ENCODE data around the gene SEMA4F.
"Not testable (repeated sequence)": the region's sequence is repeated elsewhere in the genome, so short reads cannot be mapped to it uniquely, and the experiment has no call there.

SEMA4F gene, protein sequence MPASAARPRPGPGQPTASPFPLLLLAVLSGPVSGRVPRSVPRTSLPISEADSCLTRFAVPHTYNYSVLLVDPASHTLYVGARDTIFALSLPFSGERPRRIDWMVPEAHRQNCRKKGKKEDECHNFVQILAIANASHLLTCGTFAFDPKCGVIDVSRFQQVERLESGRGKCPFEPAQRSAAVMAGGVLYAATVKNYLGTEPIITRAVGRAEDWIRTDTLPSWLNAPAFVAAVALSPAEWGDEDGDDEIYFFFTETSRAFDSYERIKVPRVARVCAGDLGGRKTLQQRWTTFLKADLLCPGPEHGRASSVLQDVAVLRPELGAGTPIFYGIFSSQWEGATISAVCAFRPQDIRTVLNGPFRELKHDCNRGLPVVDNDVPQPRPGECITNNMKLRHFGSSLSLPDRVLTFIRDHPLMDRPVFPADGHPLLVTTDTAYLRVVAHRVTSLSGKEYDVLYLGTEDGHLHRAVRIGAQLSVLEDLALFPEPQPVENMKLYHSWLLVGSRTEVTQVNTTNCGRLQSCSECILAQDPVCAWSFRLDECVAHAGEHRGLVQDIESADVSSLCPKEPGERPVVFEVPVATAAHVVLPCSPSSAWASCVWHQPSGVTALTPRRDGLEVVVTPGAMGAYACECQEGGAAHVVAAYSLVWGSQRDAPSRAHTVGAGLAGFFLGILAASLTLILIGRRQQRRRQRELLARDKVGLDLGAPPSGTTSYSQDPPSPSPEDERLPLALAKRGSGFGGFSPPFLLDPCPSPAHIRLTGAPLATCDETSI

DNA sequence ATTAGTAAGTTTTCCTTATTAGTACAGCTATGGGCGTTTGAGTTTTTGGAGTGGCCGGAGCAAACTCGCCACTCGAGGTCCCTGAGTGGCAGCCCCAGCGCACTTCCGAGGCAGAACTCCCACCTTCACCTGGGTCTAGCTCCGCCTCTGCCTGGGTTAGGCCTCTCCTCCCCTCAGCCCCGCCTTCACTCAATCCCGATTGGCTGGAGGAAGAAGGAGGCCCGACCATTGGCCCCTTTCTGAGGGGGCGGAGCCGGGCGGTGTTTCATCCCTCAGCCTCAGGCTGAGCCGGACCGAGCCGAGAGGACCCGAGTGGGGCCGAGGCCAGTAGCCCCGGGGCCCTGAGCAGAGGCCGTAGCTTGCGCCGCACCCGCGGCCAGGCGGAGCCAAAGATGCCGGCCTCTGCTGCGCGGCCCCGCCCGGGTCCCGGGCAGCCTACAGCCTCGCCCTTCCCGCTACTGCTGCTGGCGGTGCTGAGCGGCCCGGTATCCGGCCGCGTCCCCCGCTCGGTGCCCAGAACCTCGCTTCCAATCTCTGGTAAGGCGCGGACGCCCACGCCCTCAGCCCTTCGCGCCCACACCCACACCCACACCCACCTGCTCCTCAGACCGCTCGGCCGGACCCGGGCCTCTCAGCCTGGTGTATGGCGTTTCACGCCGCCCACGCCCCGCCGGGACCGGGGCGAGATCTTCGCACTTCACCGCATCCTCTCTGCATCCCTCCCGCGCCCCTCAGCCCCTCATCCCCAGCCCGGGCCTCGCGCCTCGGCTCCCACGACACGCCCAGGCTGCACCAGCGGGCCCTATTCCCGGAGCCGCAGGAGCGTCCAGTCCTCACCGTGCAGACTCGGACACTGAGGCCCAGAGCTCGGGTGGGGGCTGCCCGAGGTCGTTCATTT lies at the start of gene SEMA4F:
TSS of gene SEMA4F (plus strand) at position 263 of the 898 bp plus-strand sequence. CDS start at position 393, 130 bp downstream.
- DNase-seq, result peak; percentile 94

DNA sequence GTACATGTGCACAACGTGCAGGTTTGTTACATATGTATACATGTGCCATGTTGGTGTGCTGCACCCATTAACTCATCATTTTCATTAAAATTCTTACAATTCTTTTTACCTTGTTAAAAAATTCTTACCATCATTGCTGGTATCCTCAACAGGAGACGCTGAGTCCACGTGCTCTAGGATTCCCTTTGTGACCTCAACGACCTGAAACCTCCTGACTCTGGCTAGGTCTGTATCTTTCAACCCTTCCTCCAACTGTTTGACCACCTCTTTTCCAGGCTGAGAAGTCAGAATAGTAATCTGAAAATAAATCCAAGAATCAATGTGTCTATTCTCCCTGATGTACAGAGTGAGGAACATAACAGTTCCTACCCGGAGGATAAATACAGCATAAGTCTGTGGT lies 47.1 kb upstream of the SEMA4F start:
- DNase-seq, result no peak

DNA sequence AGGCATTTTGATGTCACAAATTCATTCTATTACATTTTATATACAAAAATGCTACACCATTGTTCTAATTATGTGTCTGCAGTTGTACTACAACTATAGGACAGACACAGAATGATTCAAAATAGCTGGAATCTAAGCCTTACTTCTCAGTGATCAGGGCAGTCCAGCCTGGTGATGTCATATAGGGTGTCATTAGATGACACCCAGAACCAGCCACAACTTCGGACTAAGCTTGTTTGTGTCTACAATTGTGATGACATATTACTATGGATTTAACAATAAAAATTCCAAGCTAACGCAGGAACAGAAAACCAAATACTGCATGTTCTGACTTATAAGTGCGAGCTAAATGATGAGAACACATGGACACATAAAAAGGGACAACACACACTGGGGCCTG lies 36.9 kb upstream of the SEMA4F start:
- no peak for DNase-seq

GRCh38 chr2:74618410-74619083 lies 35.5 kb upstream of the SEMA4F start:
- DNase-seq, result peak; percentile 32

- DNase-seq, result no peak
Observed at GRCh38 chr2:74619651-74620297, 34.3 kb upstream of the SEMA4F start.

- no peak for DNase-seq
Observed at GRCh38 chr2:74620671-74621070, 33.4 kb upstream of the SEMA4F start.

GRCh38 chr2:74625658-74626425 lies 28.2 kb upstream of the SEMA4F start:
- DNase-seq, result no peak

GRCh38 chr2:74628538-74629105 lies 25.4 kb upstream of the SEMA4F start:
- DNase-seq, result no peak

GRCh38 chr2:74630454-74630853 lies 23.6 kb upstream of the SEMA4F start:
- not testable (repeated sequence) for DNase-seq

DNA sequence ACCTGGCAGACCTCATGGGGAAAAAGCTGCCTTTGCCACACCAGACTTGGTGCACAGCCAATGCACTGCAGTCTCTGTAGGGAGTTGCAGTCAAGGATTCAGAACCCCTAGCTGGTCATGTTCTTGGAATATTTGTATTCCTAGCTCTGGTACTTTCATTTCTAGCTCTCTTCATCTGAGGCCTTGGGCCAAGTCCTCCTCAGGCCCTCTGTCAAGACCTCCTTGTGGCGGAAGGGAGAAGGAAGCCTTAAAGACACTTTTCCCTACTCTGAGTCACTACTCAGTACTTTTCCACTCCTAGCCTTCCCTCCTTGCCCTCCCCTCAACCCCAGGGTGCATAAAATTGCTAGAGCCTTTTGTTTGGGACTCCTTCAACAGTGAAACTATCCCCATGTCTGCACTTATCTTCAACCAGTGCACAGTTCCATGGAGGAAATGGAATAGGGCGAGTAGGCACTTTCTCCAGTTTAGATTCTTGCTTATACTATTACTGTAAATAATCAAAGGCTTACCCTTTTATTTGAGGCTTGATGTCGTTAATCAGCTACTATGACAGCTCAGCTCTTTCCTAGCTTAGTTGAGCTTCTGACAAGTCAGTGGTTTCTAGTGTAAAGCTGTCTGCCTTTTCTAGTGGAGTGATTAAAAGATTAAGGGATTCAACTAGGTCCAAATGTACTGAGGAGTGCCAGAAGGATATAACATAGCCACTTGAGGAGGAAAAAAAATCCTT lies 21.7 kb upstream of the SEMA4F start:
- no peak for DNase-seq

GRCh38 chr2:74632939-74633312 lies 21.1 kb upstream of the SEMA4F start:
- no peak for DNase-seq

- DNase-seq, result no peak
Observed at GRCh38 chr2:74639550-74639949, 14.5 kb upstream of the SEMA4F start.

DNA sequence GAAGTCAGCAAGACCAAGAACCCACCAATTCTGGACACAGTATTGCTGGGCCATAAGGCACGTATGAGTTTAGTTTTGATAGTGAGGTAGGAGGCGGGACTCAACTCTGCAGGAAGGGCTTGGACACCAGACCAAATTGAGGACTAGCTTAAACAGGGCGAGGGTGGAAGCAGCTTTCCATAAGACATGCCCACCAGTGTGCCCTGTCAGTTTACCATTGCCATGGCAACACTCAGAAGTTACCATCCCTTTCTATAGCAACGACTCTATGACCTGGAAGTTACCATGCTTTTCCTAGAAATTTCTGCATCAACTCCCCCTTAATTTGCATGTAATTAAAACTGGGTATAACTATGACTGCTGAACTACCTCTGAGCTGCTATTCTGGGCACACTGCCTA lies 8.7 kb upstream of the SEMA4F start:
- DNase-seq, result no peak

DNA sequence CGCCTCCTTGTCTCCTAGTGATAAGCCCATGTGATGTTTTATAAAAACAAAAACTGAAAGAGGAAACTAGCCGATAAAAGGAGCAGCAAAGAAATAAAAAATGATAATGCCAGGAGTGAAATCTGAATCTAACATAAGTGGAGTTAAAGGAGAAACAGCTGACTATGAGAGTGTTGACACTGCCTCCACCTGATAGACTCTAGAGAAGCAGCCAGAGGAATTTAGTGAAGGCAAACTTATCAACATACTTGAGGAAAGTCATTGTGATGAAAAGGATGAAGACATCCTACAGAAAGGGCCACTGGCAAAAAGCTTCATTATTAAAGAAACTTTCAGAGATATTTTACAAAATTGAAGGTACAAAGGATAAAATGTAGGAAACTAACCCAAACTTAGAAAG lies 7.8 kb upstream of the SEMA4F start:
- DNase-seq, result peak; percentile 46

- no peak for DNase-seq
Observed at GRCh38 chr2:74646834-74647482, 7.1 kb upstream of the SEMA4F start.

DNA sequence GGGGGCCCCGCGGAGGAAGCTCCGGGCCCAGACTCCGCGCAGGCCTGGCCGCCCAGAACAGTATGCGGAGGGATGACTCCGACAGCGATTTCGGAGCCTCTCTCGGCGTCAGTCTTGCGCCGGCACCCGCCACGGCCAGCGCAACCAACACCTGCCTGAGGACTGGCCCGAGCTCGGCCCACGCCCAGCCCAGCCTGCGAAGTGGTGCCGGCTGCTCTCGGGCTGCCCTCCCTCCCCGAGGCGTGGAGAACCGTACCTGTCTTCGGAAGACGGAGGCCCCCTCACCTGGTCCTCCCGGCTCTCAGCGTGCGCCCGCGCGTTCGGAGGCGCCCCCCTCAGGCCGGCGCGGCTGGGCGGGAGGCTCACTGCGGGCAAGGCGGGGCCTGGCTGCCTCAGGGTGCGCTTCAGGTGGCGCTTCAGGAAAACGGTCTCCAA lies 6.0 kb upstream of the SEMA4F start, which contains the start of gene M1AP:
TSS of gene M1AP (minus strand) at position 322 of the 435 bp plus-strand sequence. CDS start 8,055 bp downstream, outside the sequence.
- DNase-seq, result no peak

GRCh38 chr2:74653589-74653984 lies 460 bp upstream of the SEMA4F start:
- no peak for DNase-seq

GRCh38 chr2:74655579-74655978 lies 1.5 kb downstream of the SEMA4F start:
- DNase-seq, result no peak

- DNase-seq, result no peak
Observed at GRCh38 chr2:74658516-74658915, 4.5 kb downstream of the SEMA4F start.

All from hematopoietic multipotent progenitor cell treated with erythropoietin and hydrocortisone succinate and interleukin-3 and kit ligand, for 8 days (in vitro differentiated cells).